Measurements from ENCODE around the gene PTP4A2. TPM values are rescaled to one million over a fixed set of nuclear protein-coding genes. Genes with fewer than 3 reads are reported as not detected.

Gene PTP4A2
- total RNA-seq, 2 experiments from 2014 or later: 275 to 285 TPM

- Mint-ChIP-seq H3K27me3 (no peaks in the 10 kb centered on the region), H3K27ac (no peak overlapping the region), H3K36me3 (no peaks in the 10 kb centered on the region), H3K9me3 (no peaks in the 10 kb centered on the region), H3K4me1 (ENCODE audit: low read depth) (peaks cover 5% of the 10 kb centered on the region), H3K4me3 (no peak overlapping the region)
- no peak for DNase-seq
- ChIA-PET POLR2A (interaction anchor here (0.5 kb wide), 1 partner anchor 19 kb away, joined by 3 read pairs; no protein-coding TSS in a partner anchor), CTCF (no interaction called here)
- intact Hi-C loops (cut with micrococcal nuclease): no loop called here
Observed at GRCh38 chr1:31867546-31867945, 70.6 kb downstream of the PTP4A2 start.

GRCh38 chr1:31866450-31867032 is 71.6 kb downstream of the PTP4A2 start:
- Mint-ChIP-seq H3K36me3 (no peaks in the 10 kb centered on the region), H3K4me3 (no peak overlapping the region), H3K27me3 (no peaks in the 10 kb centered on the region), H3K9me3 (no peaks in the 10 kb centered on the region), H3K27ac (no peak overlapping the region), H3K4me1 (ENCODE audit: low read depth) (peaks cover 3% of the 10 kb centered on the region)
- intact Hi-C loops (cut with micrococcal nuclease): no loop called here
- DNase-seq: no peak
- CTCF ChIA-PET: no interaction called here
- POLR2A ChIA-PET: no interaction called here

DNA sequence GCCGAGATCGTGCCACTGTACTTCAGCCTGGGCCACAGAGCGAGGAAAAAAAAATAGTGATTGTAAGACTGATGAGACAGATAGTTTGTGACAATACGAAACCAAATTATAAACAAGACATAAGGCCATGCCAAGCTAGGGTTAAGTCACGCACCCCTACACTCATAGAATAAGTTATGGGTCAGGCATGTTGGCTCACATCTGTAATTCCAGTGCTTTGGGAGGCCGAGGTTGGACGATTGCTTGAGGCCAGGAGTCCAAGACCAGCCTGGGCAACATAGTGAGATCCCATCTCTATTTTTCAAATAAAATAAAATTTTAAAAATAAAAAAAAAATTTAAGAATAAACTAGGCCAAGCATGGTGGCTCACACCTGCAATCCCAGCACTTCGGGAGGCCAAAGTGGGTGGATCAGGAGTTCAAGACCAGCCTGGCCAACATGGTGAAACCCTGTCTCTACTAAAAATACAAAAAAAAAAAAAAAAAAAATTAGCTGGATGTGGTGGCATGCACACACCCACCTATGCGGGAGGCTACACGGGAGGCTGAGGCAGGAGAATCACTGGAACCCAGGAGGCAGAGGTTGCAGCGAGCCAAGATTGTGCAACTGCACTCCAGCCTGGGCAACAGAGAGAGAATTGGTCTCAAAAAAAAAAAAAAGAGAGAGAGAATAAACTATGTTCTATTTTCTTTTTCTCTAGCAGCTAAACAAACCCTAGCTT is 72.3 kb downstream of the PTP4A2 start:
- H3K36me3 Mint-ChIP-seq: no peaks in the 10 kb centered on the region

DNA sequence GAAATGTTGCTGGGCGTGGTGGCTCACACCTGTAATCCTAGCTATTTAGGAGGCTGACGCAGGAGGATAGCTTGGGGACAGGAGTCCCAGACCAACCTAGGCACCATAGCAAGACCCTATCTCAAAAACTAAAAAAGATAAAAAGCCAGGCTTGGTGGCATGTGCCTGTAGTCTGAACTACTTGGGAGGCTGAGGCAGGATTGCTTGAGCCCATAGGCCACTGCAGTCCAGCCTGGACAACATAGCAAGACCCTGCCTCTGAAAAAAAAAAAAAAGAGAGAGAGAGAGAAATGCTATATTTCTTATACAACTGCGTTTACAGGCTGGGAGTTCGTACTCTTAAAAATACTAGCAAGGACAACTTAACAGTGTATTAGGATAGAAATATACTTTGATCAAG is 76.1 kb downstream of the PTP4A2 start:
- intact Hi-C loops (cut with micrococcal nuclease): no loop called here
- Mint-ChIP-seq H3K27ac (no peak overlapping the region), H3K9me3 (no peaks in the 10 kb centered on the region), H3K27me3 (no peaks in the 10 kb centered on the region), H3K36me3 (no peaks in the 10 kb centered on the region), H3K4me3 (no peak overlapping the region), H3K4me1 (ENCODE audit: low read depth) (no peaks in the 10 kb centered on the region)
- DNase-seq: no peak
- POLR2A ChIA-PET: no interaction called here
- CTCF ChIA-PET: no interaction called here

More for the DNA sequence above, 72.3 kb downstream of the PTP4A2 start:
- Mint-ChIP-seq H3K4me1 (ENCODE audit: low read depth) (peaks cover 3% of the 10 kb centered on the region), H3K9me3 (no peaks in the 10 kb centered on the region), H3K4me3 (no peak overlapping the region), H3K27me3 (no peaks in the 10 kb centered on the region), H3K27ac (no peak overlapping the region)
- intact Hi-C loops (cut with micrococcal nuclease): no loop called here
- CTCF ChIA-PET: no interaction called here
- DNase-seq: no peak
- POLR2A ChIA-PET: no interaction called here

GRCh38 chr1:31861346-31861745 is 76.8 kb downstream of the PTP4A2 start:
- no peak for DNase-seq
- no peaks in the 10 kb centered on the region for H3K4me1 Mint-ChIP-seq (ENCODE audit: low read depth)
- no peak overlapping the region for H3K4me3 Mint-ChIP-seq
- no peaks in the 10 kb centered on the region for H3K9me3 Mint-ChIP-seq
- no peaks in the 10 kb centered on the region for H3K27me3 Mint-ChIP-seq
- POLR2A ChIA-PET: no interaction called here
- H3K36me3 Mint-ChIP-seq: no peaks in the 10 kb centered on the region
- intact Hi-C loops (cut with micrococcal nuclease): no loop called here
- no peak overlapping the region for H3K27ac Mint-ChIP-seq
- CTCF ChIA-PET: interaction anchor here (1.5 kb wide), 1 partner anchor 103 kb away, joined by 4 read pairs; no protein-coding TSS in a partner anchor

DNA sequence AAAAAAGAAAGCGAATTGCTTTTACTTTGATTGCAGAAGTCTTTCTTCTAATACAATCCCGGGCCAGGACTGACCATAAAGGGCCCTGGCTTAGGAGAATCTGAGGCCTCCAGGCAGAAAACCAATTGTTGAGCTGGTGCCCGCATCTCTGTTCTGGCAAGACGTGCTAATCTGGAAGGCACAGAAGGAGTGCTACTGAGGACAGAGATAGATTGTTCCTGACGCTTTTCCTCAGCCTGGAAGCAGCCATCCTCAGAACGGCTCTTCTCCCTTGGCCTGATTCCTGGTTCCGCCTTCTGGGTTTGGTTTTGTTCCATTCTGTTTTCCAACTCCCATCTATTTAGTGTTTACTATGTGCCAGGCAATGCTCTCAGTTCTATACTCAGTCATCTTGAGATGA is 77.6 kb downstream of the PTP4A2 start:
- DNase-seq: no peak
- H3K36me3 Mint-ChIP-seq: no peaks in the 10 kb centered on the region
- CTCF ChIA-PET: interaction anchor here (1.5 kb wide), 1 partner anchor 104 kb away, joined by 4 read pairs; no protein-coding TSS in a partner anchor
- no peak overlapping the region for H3K27ac Mint-ChIP-seq
- POLR2A ChIA-PET: no interaction called here
- H3K4me3 Mint-ChIP-seq: no peak overlapping the region
- H3K27me3 Mint-ChIP-seq: no peaks in the 10 kb centered on the region
- no peaks in the 10 kb centered on the region for H3K9me3 Mint-ChIP-seq
- intact Hi-C loops (cut with micrococcal nuclease): no loop called here
- H3K4me1 Mint-ChIP-seq (ENCODE audit: low read depth): no peaks in the 10 kb centered on the region

DNA sequence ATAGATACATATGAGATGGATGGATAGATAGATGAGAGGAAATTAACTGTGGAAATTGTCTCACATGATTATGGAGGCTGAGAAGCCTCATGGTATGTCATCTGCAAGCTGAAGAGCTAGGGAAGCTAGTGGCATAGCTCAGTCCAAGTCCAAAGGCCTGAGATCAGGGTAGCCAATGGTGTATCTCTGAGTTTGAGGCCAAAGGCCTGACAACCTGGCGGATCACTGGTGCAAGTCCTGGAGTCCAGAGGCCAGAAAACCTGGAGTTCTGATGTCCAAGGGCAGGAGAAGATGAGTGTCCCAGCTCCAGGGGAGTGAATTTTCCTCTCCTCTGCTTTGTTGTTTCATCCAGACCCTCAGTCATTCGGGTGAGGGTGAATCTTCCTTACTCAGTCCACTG is 78.4 kb downstream of the PTP4A2 start:
- intact Hi-C loops (cut with micrococcal nuclease): no loop called here
- no peaks in the 10 kb centered on the region for H3K36me3 Mint-ChIP-seq
- no peaks in the 10 kb centered on the region for H3K9me3 Mint-ChIP-seq
- H3K4me1 Mint-ChIP-seq (ENCODE audit: low read depth): no peaks in the 10 kb centered on the region
- DNase-seq: no peak
- no peak overlapping the region for H3K4me3 Mint-ChIP-seq
- no peak overlapping the region for H3K27ac Mint-ChIP-seq
- POLR2A ChIA-PET: no interaction called here
- no peaks in the 10 kb centered on the region for H3K27me3 Mint-ChIP-seq
- CTCF ChIA-PET: interaction anchor here (1.0 kb wide), 1 partner anchor 44 kb away, joined by 3 read pairs; the partner anchor contains the start of gene SPOCD1

DNA sequence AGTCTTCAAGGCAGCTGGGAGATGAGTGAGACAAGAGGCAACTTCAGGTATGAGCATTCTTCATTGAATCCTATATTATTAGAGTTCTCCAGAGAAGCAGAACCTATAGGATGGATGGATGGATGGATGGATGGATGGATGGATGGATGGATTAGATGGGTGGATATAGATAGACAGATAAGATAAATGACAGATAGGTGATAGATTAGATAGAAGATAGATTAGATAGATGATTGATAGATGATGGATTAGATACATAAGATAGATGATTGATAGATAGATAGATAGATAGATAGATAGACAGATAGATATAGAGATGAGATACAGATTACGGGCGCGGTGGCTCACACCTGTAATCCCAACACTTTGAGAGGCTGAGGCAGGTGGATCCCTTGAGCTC is 79.1 kb downstream of the PTP4A2 start:
- no peak for DNase-seq

GRCh38 chr1:31857863-31858262 is 80.3 kb downstream of the PTP4A2 start:
- Mint-ChIP-seq H3K4me1 (ENCODE audit: low read depth) (no peaks in the 10 kb centered on the region), H3K36me3 (no peaks in the 10 kb centered on the region), H3K9me3 (no peaks in the 10 kb centered on the region), H3K27ac (no peak overlapping the region), H3K4me3 (no peak overlapping the region), H3K27me3 (no peaks in the 10 kb centered on the region)
- no peak for DNase-seq
- ChIA-PET POLR2A (interaction anchor here (0.8 kb wide), 1 partner anchor 14 kb away, joined by 3 read pairs; no protein-coding TSS in a partner anchor), CTCF (interaction anchor here (1.0 kb wide), 1 partner anchor 42 kb away, joined by 3 read pairs; the partner anchor contains the start of gene SPOCD1)
- intact Hi-C loops (cut with micrococcal nuclease): no loop called here

More for the DNA sequence above, 79.1 kb downstream of the PTP4A2 start:
- no peaks in the 10 kb centered on the region for H3K9me3 Mint-ChIP-seq
- H3K4me3 Mint-ChIP-seq: no peak overlapping the region
- H3K36me3 Mint-ChIP-seq: no peaks in the 10 kb centered on the region
- H3K27me3 Mint-ChIP-seq: no peaks in the 10 kb centered on the region
- ChIA-PET CTCF (interaction anchor here (0.5 kb wide), 1 partner anchor 174 kb away, joined by 3 read pairs; no protein-coding TSS in a partner anchor), POLR2A (no interaction called here)
- H3K27ac Mint-ChIP-seq: no peak overlapping the region
- no peaks in the 10 kb centered on the region for H3K4me1 Mint-ChIP-seq (ENCODE audit: low read depth)
- intact Hi-C loops (cut with micrococcal nuclease): no loop called here

Other genes with a start within 250 kb of the PTP4A2 start
- under 1 TPM; 0.12 to 0.45 TPM for gene COL16A1, start 234.4 kb downstream of the PTP4A2 start, total RNA-seq
- 1 to 10 TPM; 1.6 to 1.7 TPM for gene ADGRB2, start 174.0 kb downstream of the PTP4A2 start, total RNA-seq
- gene SPOCD1, start 122.3 kb downstream of the PTP4A2 start, total RNA-seq: under 1 TPM; 0.73 to 0.78 TPM
- 100 to 1,000 TPM; 200 to 203 TPM for gene KHDRBS1, start 75.5 kb upstream of the PTP4A2 start, total RNA-seq
- 10 to 100 TPM; 18.9 to 19.7 TPM for gene TMEM39B, start 134.6 kb upstream of the PTP4A2 start, total RNA-seq
- 10 to 100 TPM; 69.8 to 77.6 TPM for gene KPNA6, start 169.7 kb upstream of the PTP4A2 start, total RNA-seq
- gene TXLNA, start 241.3 kb upstream of the PTP4A2 start, total RNA-seq: 10 to 100 TPM; 77.4 to 78.2 TPM

Measured in activated CD4-positive, alpha-beta memory T cell treated with anti-CD3 and anti-CD28 coated beads for 36 hours (primary cell).